Mucosa of descending colon (tissue), 3 donors: ENCODE results near the gene FAM131A. TPM values are rescaled to one million over a fixed set of nuclear protein-coding genes. Genes with fewer than 3 reads are reported as not detected.

Experiments used
- ATAC-seq: fragments of 200-7000 bp; cut with Tn5 transposase; one replicate; pipeline ENCODE4 v1.9.1; 2020; ENCODE audit warnings: mild to moderate bottlenecking, moderate library complexity
- DNase-seq, 3 donors: peaks; one replicate each; pipeline ENCODE4 v3.0.0-alpha.2; 2020
- H3K36me3 ChIP-seq: fragments of 200-600 bp; one replicate; pipeline ENCODE4 v1.8.0; 2021; ENCODE audit warnings: low read depth, mild to moderate bottlenecking
- H3K4me1 ChIP-seq: fragments of 200-600 bp; one replicate; pipeline ENCODE4 v1.8.0; 2021; ENCODE audit warnings: low read depth, mild to moderate bottlenecking
- H3K4me3 ChIP-seq: fragments of 200-600 bp; one replicate; pipeline ENCODE4 v1.8.0; 2021; ENCODE audit warnings: mild to moderate bottlenecking
- H3K9me3 ChIP-seq: fragments of 200-600 bp; one replicate; pipeline ENCODE4 v1.8.0; 2021; ENCODE audit warnings: mild to moderate bottlenecking
- intact Hi-C, 2 donors: fragments of 100-400 bp; cut with DNase I in 1 of 2; cut with micrococcal nuclease in 1 of 2; formaldehyde crosslinking; loops; one replicate each; pipeline versions ENCODE4 v1.11.0 to v1.11.1; 2022; cut with DNase I, micrococcal nuclease
- total RNA-seq, 3 donors: library from RNA; stranded (reverse); fragmentation: NEBNext Ultra II Directional in 2 of 3; extraction: Animal tissue kit (Norgen Biotek cat#: 25700) in 2 of 3; gene quantifications; one replicate each; pipeline versions ENCODE4 v1.2.1 to v1.2.4, GENCODE V29; 2021 to 2023
- TF ChIP-seq, protein P1 (sequence below): fragments of 200-600 bp; IDR thresholded peaks from one replicate; pipeline ENCODE4 v1.8.0; 2022; ENCODE audit warnings: antibody characterized with exemption, mild to moderate bottlenecking
- donor health status: DM: no; HTN: no; CAD: no; lungs with moderate emphysema.
- donor health status: DM: no; HTN: no; CAD: no.
- donor health status: DM: no; HTN: yes; CAD: no.

The FAM131A gene
- total RNA-seq, 3 donors from 2014 or later: 14.1 to 29.8 (median 16.4) TPM

DNA sequence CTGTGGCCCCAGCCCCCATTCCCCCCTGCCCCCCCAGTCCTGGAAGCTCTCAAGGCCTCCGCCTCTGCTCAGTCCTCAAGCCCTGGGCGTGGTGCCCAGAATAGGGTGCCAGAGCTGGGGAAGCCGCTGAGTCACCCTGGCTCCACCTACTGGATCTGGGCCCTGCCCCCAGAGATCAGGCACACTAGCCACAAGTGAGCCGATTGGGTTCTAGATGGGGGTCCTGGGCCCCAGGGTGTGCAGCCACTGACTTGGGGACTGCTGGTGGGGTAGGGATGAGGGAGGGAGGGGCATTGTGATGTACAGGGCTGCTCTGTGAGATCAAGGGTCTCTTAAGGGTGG, 17.3 kb upstream of the FAM131A start:
- Histone ChIP-seq H3K4me3 (no peak overlapping the region), H3K4me1 (peaks cover 46% of the 10 kb centered on the region)

DNA sequence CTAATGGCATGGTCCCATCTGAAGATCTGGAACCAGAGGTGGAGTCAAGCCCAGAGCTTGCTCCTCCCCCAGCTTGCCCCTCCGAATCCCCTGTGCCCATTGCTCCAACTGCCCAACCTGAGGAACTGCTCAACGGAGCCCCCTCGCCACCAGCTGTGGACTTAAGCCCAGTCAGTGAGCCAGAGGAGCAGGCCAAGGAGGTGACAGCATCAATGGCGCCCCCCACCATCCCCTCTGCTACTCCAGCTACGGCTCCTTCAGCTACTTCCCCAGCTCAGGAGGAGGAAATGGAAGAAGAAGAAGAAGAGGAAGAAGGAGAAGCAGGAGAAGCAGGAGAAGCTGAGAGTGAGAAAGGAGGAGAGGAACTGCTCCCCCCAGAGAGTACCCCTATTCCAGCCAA, 15.7 kb upstream of the FAM131A start:
- no peak overlapping the region for H3K4me3 ChIP-seq
- ATAC-seq (no peak), DNase-seq (no peak)
- H3K9me3 ChIP-seq: no peaks in the 10 kb centered on the region
- peaks cover 32% of the 10 kb centered on the region for H3K4me1 ChIP-seq
- TF ChIP-seq, protein P1, sequence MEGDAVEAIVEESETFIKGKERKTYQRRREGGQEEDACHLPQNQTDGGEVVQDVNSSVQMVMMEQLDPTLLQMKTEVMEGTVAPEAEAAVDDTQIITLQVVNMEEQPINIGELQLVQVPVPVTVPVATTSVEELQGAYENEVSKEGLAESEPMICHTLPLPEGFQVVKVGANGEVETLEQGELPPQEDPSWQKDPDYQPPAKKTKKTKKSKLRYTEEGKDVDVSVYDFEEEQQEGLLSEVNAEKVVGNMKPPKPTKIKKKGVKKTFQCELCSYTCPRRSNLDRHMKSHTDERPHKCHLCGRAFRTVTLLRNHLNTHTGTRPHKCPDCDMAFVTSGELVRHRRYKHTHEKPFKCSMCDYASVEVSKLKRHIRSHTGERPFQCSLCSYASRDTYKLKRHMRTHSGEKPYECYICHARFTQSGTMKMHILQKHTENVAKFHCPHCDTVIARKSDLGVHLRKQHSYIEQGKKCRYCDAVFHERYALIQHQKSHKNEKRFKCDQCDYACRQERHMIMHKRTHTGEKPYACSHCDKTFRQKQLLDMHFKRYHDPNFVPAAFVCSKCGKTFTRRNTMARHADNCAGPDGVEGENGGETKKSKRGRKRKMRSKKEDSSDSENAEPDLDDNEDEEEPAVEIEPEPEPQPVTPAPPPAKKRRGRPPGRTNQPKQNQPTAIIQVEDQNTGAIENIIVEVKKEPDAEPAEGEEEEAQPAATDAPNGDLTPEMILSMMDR: no peak
- intact Hi-C loops: no loop called here
- H3K36me3 ChIP-seq: peaks cover 45% of the 10 kb centered on the region

More for the DNA sequence above, 17.3 kb upstream of the FAM131A start:
- Histone ChIP-seq H3K9me3 (no peaks in the 10 kb centered on the region), H3K36me3 (peaks cover 41% of the 10 kb centered on the region)
- intact Hi-C loops: no loop called here
- DNase-seq (peak; percentile 93 to 95 (median 95)), ATAC-seq (peak; percentile 89)
- TF ChIP-seq, protein P1: no peak

DNA sequence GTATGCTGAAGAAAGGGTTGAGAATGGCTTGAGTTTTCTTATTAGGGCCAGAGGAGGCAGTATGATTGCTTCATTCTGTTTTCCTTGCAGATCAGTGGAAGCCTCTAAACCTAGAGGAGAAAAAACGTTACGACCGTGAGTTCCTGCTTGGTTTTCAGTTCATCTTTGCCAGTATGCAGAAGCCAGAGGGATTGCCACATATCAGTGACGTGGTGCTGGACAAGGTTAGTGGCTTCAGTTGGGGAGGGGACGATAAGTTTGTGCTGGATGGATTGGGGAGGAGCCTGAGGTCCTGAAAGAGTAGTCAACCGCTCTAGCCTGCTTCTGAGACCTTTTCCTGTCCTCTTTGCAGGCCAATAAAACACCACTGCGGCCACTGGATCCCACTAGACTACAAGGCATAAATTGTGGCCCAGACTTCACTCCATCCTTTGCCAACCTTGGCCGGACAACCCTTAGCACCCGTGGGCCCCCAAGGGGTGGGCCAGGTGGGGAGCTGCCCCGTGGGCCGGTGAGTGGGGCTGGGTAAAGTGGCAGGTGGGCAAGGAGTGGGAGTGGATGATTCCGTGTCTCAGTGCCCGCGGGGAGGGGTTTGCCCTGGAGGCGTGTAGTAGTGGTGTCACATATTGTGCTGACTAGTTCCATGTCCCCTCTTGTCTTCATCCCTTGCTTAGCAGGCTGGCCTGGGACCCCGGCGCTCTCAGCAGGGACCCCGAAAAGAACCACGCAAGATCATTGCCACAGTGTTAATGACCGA, 14.5 kb upstream of the FAM131A start:
- intact Hi-C loops: no loop called here
- peaks cover 22% of the 10 kb centered on the region for H3K4me1 ChIP-seq
- no peak overlapping the region for H3K4me3 ChIP-seq
- peaks cover 58% of the 10 kb centered on the region for H3K36me3 ChIP-seq
- TF ChIP-seq, protein P1: no peak
- H3K9me3 ChIP-seq: no peaks in the 10 kb centered on the region
- ATAC-seq (no peak), DNase-seq (no peak)

DNA sequence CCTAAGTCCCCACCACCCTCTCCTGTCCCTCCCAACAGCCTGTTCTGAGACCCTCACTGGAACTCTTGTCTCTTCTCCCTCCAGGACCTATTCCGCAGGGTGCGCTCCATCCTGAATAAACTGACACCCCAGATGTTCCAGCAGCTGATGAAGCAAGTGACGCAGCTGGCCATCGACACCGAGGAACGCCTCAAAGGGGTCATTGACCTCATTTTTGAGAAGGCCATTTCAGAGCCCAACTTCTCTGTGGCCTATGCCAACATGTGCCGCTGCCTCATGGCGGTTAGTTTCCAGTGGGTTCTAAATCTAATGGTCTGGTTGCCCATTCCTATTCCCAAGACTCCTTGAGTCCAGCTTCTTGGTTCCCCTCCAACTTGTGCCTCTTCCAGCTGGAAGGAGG, 13.7 kb upstream of the FAM131A start:
- ATAC-seq (no peak), DNase-seq (no peak)
- H3K36me3 ChIP-seq: peaks cover 61% of the 10 kb centered on the region
- no peak overlapping the region for H3K4me3 ChIP-seq
- TF ChIP-seq, protein P1: no peak
- no peaks in the 10 kb centered on the region for H3K9me3 ChIP-seq
- peaks cover 15% of the 10 kb centered on the region for H3K4me1 ChIP-seq
- intact Hi-C loops: no loop called here

DNA sequence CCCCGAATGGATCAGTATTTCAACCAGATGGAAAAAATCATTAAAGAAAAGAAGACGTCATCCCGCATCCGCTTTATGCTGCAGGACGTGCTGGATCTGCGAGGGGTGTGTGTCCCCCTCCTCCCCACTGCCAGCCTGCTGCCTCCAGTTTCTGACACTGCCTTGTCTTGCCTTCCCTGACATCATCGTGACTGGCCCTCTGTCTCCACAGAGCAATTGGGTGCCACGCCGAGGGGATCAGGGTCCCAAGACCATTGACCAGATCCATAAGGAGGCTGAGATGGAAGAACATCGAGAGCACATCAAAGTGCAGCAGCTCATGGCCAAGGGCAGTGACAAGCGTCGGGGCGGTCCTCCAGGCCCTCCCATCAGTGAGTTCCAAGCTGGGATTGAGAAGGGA, 12.1 kb upstream of the FAM131A start:
- intact Hi-C loops: no loop called here
- Histone ChIP-seq H3K4me1 (peaks cover 3% of the 10 kb centered on the region), H3K9me3 (no peaks in the 10 kb centered on the region), H3K36me3 (peaks cover 72% of the 10 kb centered on the region), H3K4me3 (no peak overlapping the region)
- ATAC-seq (no peak), DNase-seq (no peak)
- TF ChIP-seq, protein P1: no peak
